CD4-positive, alpha-beta T cell (primary cell): ENCODE results near the gene MTFMT. TPM values are rescaled to one million over a fixed set of nuclear protein-coding genes. Genes with fewer than 3 reads are reported as not detected.

Source experiments
- ATAC-seq: fragments of 200-7000 bp; cut with Tn5 transposase; one replicate; pipeline ENCODE4 v1.10.0; 2022; ENCODE audit warnings: mild to moderate bottlenecking; ENCODE audit not compliant: poor library complexity
- CTCF ChIA-PET: fragments of 350-600 bp; sonication (Branson Sonifier 250); formaldehyde crosslinking; loops from one replicate; lab custom pipeline; 2021; ENCODE audit warnings: antibody characterized with exemption, inconsistent platforms; lab: Charles Lee
- POLR2A ChIA-PET: fragments of 350-600 bp; sonication (Branson Sonifier 250); formaldehyde crosslinking; loops from one replicate; lab custom pipeline; 2021; ENCODE audit warnings: antibody characterized with exemption, inconsistent platforms; lab: Charles Lee
- DNase-seq, 14 experiments: peaks; one replicate each; pipeline ENCODE4 v3.0.0-alpha.2; 2013 to 2020; ENCODE audit warnings: mixed read lengths in 2 of 14
- H3K27ac ChIP-seq, 2 donors: one replicate each; pipeline versions ENCODE4 v1.5.1 to v1.7.0; 2013; ENCODE audit warnings: low read length in 2 of 2, low read depth in 1 of 2, mild to moderate bottlenecking in 1 of 2
- H3K27me3 ChIP-seq, 2 experiments: 1 replicate in 1 of 2; 2 replicates in 1 of 2; pipeline versions ENCODE4 v1.6.1 to v1.7.0; 2013; ENCODE audit warnings: low read length in 2 of 2, control low read depth in 1 of 2, mild to moderate bottlenecking in 1 of 2, moderate library complexity in 1 of 2; ENCODE audit not compliant: insufficient read depth in 2 of 2, control insufficient read depth in 1 of 2
- H3K36me3 ChIP-seq: one replicate; pipeline ENCODE4 v1.6.1; 2013; ENCODE audit warnings: low read length, control low read depth; ENCODE audit not compliant: insufficient read depth
- H3K4me1 ChIP-seq: one replicate; pipeline ENCODE4 v1.6.1; 2013; ENCODE audit warnings: low read length, control low read depth; ENCODE audit not compliant: insufficient read depth
- H3K4me3 ChIP-seq: one replicate; pipeline ENCODE4 v1.5.1; 2013; ENCODE audit warnings: mild to moderate bottlenecking, low read length, moderate library complexity
- H3K9me3 ChIP-seq, 2 experiments: 1 replicate in 1 of 2; 2 replicates in 1 of 2; pipeline versions ENCODE4 v1.6.1 to v1.7.0; 2013; ENCODE audit warnings: low read length in 2 of 2, mild to moderate bottlenecking in 2 of 2, control low read depth in 1 of 2, moderate library complexity in 1 of 2; ENCODE audit not compliant: control insufficient read depth in 1 of 2, insufficient read depth in 1 of 2
- H3K27ac Mint-ChIP-seq: one replicate; pipeline ENCODE4 v1.8.0; 2020; ENCODE audit warnings: mixed read lengths
- H3K27me3 Mint-ChIP-seq: one replicate; pipeline ENCODE4 v1.8.0; 2021; ENCODE audit warnings: mixed read lengths
- H3K36me3 Mint-ChIP-seq: one replicate; pipeline ENCODE4 v1.8.0; 2021; ENCODE audit warnings: low read depth, mixed read lengths
- H3K4me1 Mint-ChIP-seq: one replicate; pipeline ENCODE4 v1.8.0; 2021; ENCODE audit warnings: low read depth, mixed read lengths
- H3K4me3 Mint-ChIP-seq: one replicate; pipeline ENCODE4 v1.8.0; 2020; ENCODE audit warnings: mild to moderate bottlenecking, mixed read lengths
- H3K9me3 Mint-ChIP-seq: one replicate; pipeline ENCODE4 v1.8.0; 2020; ENCODE audit warnings: mixed read lengths
- CTCF ChIP-seq: fragments of 200-600 bp; IDR thresholded peaks from one replicate; pipeline ENCODE4 v1.8.0; 2022; ENCODE audit warnings: antibody characterized with exemption, mild to moderate bottlenecking
- intact Hi-C, 2 experiments: fragments of 100-400 bp; cut with DNase I in 1 of 2; cut with micrococcal nuclease in 1 of 2; formaldehyde crosslinking; loops; one replicate each; pipeline versions ENCODE4 v1.15.1 to v1.9.0; 2023 to 2025; cut with DNase I, micrococcal nuclease
- total RNA-seq, 174 experiments: library from RNA in 2 of 174; stranded (reverse) in 2 of 174; gene quantifications; one replicate each; pipeline ENCODE4 v1.2.3 and lab custom pipeline; 2021 to 2026

Gene MTFMT
- total RNA-seq, 2 experiments from 2014 or later = 3.4 to 5.8 TPM

- POLR2A ChIA-PET = no interaction called here
- intact Hi-C loops = no loop called here
- CTCF ChIA-PET = interaction anchor here (0.6 kb wide), 1 partner anchor 665 kb away, joined by 3 read pairs; the partner anchor contains the start of gene TRIP4
These were observed 23.5 kb upstream of the MTFMT start for GRCh38 chr15:65052956-65053355.

GRCh38 chr15:65051266-65051665 lies 21.8 kb upstream of the MTFMT start:
- ChIA-PET POLR2A (no interaction called here), CTCF (no interaction called here)
- H3K9me3 ChIP-seq = no peaks in the 10 kb centered on the region
- Mint-ChIP-seq H3K4me1 (peaks cover 13% of the 10 kb centered on the region), H3K36me3 (no peaks in the 10 kb centered on the region), H3K27ac (no peak overlapping the region), H3K4me3 (no peak overlapping the region), H3K9me3 (no peaks in the 10 kb centered on the region), H3K27me3 (no peaks in the 10 kb centered on the region)
- DNase-seq (no peak), ATAC-seq (no peak)
- no peaks in the 10 kb centered on the region for H3K36me3 ChIP-seq
- H3K27ac ChIP-seq = no peak overlapping the region
- peaks cover 11% of the 10 kb centered on the region for H3K4me1 ChIP-seq
- peaks cover 0 to 6% of the 10 kb centered on the region in 2 experiments for H3K27me3 ChIP-seq
- intact Hi-C loops = no loop called here
- TF ChIP-seq CTCF = no peak
- no peak overlapping the region for H3K4me3 ChIP-seq

More at GRCh38 chr15:65052956-65053355, 23.5 kb upstream of the MTFMT start:
- no peaks in the 10 kb centered on the region for H3K27me3 Mint-ChIP-seq
- Histone ChIP-seq H3K4me3 (no peak overlapping the region), H3K27ac (no peak overlapping the region), H3K4me1 (peaks cover 11% of the 10 kb centered on the region), H3K9me3 (no peaks in the 10 kb centered on the region), H3K27me3 (peaks cover 0 to 6% of the 10 kb centered on the region in 2 experiments), H3K36me3 (no peaks in the 10 kb centered on the region)
- TF ChIP-seq CTCF = no peak
- no peak for DNase-seq
- ATAC-seq = no peak
- no peaks in the 10 kb centered on the region for H3K36me3 Mint-ChIP-seq
- no peak overlapping the region for H3K4me3 Mint-ChIP-seq
- peaks cover 13% of the 10 kb centered on the region for H3K4me1 Mint-ChIP-seq
- H3K9me3 Mint-ChIP-seq = no peaks in the 10 kb centered on the region
- no peak overlapping the region for H3K27ac Mint-ChIP-seq

GRCh38 chr15:65050270-65050669 lies 20.8 kb upstream of the MTFMT start:
- no peak for TF ChIP-seq CTCF
- Histone ChIP-seq H3K9me3 (no peaks in the 10 kb centered on the region), H3K27ac (no peak overlapping the region), H3K36me3 (no peaks in the 10 kb centered on the region), H3K4me1 (peaks cover 11% of the 10 kb centered on the region), H3K4me3 (no peak overlapping the region), H3K27me3 (peaks cover 0 to 6% of the 10 kb centered on the region in 2 experiments)
- H3K27me3 Mint-ChIP-seq = no peaks in the 10 kb centered on the region
- ATAC-seq = no peak
- ChIA-PET POLR2A (interaction anchor here (1.0 kb wide), 1 partner anchor 254 kb away, joined by 3 read pairs; the partner anchor contains the start of gene RNU5B-1), CTCF (no interaction called here)
- no peaks in the 10 kb centered on the region for H3K36me3 Mint-ChIP-seq
- peaks cover 13% of the 10 kb centered on the region for H3K4me1 Mint-ChIP-seq
- no peak for DNase-seq
- H3K9me3 Mint-ChIP-seq = no peaks in the 10 kb centered on the region
- H3K4me3 Mint-ChIP-seq = peak overlapping the region; percentile 60
- intact Hi-C loops = no loop called here
- H3K27ac Mint-ChIP-seq = no peak overlapping the region
